ENCODE data around the gene SLC6A2.

The SLC6A2 gene

GRCh38 chr16:55671206-55671973 is 15.6 kb downstream of the SLC6A2 start:
- no peak for TF ChIP-seq CTCF (IDR thresholded peaks at IDR 0.05; ENCODE audit: low read depth, low read length)
- H3K4me3 ChIP-seq (replicated peaks in 1 of 2; ENCODE audit: low read depth in 2 of 2, low read length in 2 of 2) = no peak overlapping the region
- no peak for DNase-seq (ENCODE audit: low read depth in 2 of 2)

- H3K4me3 ChIP-seq (replicated peaks in 1 of 2; ENCODE audit: low read depth in 2 of 2, low read length in 2 of 2) = no peak overlapping the region
- TF ChIP-seq CTCF (IDR thresholded peaks at IDR 0.05; ENCODE audit: low read depth, low read length) = no peak
- no peak for DNase-seq (ENCODE audit: low read depth in 2 of 2)
Observed at GRCh38 chr16:55671974-55672280, 16.1 kb downstream of the SLC6A2 start.

- H3K4me3 ChIP-seq (replicated peaks in 1 of 2; ENCODE audit: low read depth in 2 of 2, low read length in 2 of 2) = no peak overlapping the region
- no peak for TF ChIP-seq CTCF (IDR thresholded peaks at IDR 0.05; ENCODE audit: low read depth, low read length)
- DNase-seq (ENCODE audit: low read depth in 2 of 2) = peak; percentile 81
Observed at GRCh38 chr16:55672471-55672870, 16.7 kb downstream of the SLC6A2 start.

GRCh38 chr16:55678161-55678821 is 22.5 kb downstream of the SLC6A2 start:
- no peak for TF ChIP-seq CTCF (IDR thresholded peaks at IDR 0.05; ENCODE audit: low read depth, low read length)
- H3K4me3 ChIP-seq (replicated peaks in 1 of 2; ENCODE audit: low read depth in 2 of 2, low read length in 2 of 2) = no peak overlapping the region
- no peak for DNase-seq (ENCODE audit: low read depth in 2 of 2)

- no peak for TF ChIP-seq CTCF (IDR thresholded peaks at IDR 0.05; ENCODE audit: low read depth, low read length)
- no peak for DNase-seq (ENCODE audit: low read depth in 2 of 2)
- H3K4me3 ChIP-seq (replicated peaks in 1 of 2; ENCODE audit: low read depth in 2 of 2, low read length in 2 of 2) = no peak overlapping the region
Observed at GRCh38 chr16:55682086-55682485, 26.3 kb downstream of the SLC6A2 start.

- no peak for DNase-seq (ENCODE audit: low read depth in 2 of 2)
- TF ChIP-seq CTCF (IDR thresholded peaks at IDR 0.05; ENCODE audit: low read depth, low read length) = no peak
Observed at GRCh38 chr16:55685973-55686372, 30.2 kb downstream of the SLC6A2 start.

More at GRCh38 chr16:55685973-55686372, 30.2 kb downstream of the SLC6A2 start:
- H3K4me3 ChIP-seq (replicated peaks in 1 of 2; ENCODE audit: low read depth in 2 of 2, low read length in 2 of 2) = no peak overlapping the region

All from cardiac fibroblast (primary cell).